HG03460 (cell line): Measurements from ENCODE around the gene DDOST.
"Not testable (repeated sequence)": the region's sequence is repeated elsewhere in the genome, so short reads cannot be mapped to it uniquely, and the experiment has no call there.

ENCODE experiments used
- ATAC-seq: cut with Tn5 transposase; IDR thresholded peaks from one replicate; pipeline ENCODE4 v1.9.1; 2021; ENCODE audit not compliant: unreplicated experiment

Gene DDOST

GRCh38 chr1:20626524-20626923 lies 34.6 kb downstream of the DDOST start:
- ATAC-seq, result no peak

DNA sequence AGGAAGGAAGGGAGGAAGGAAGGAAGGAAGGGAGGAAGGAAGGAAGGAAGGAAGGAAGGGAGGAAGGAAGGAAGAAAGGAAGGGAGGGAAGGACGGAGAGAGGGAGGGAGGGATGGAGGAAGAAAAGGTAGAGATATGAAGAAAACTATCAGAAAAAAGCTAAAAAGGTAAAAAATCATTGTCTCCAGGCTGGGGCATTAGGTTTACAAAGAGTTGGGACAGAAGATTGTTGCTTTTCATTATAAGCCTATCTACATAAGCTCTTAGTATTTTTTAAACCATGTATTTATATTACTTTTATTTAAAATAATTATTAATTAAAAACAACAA lies 35.1 kb downstream of the DDOST start:
- no peak for ATAC-seq

DNA sequence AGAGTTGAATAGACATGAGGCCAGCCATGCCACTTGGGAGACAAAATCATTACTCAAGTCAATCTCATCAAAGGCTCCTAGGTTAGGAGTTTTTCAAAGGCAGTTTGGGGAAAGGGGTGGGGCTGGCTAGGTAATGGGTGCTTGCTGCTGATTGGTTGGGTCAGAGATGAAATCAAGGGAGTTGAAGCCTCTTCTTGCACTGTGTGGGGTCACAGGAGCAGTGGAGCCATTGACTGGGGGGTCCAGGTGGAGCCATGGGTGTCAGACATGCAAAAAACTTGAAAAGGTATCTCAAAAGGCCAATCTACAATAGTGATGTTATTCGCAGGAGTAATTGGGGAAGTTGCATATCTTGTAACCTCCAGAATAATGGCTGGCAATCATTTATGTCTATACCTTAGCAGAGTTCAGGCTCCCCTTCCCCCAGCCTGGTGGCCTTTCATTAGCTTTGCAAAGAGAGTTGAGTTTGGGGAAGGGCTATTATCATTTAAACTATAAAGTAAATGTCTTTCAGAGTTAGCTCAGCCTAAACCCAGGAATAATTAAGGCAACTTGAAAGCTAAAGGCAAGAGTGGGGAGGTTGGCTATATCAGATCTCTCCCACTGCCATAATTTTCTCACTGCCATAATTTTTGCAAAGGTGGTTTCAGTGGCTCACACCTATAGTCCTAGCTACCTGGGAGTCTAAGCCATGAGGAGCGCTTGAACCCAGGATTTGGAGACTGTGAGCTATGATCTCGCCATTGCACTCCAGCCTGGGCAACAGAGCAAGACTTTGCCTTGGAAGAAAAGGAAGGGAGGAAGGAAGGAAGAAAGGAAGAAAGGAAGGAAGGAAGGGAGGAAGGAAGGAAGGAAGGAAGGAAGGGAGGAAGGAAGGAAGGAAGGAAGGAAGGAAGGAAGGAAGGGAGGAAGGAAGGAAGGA lies 35.7 kb downstream of the DDOST start:
- no peak for ATAC-seq

DNA sequence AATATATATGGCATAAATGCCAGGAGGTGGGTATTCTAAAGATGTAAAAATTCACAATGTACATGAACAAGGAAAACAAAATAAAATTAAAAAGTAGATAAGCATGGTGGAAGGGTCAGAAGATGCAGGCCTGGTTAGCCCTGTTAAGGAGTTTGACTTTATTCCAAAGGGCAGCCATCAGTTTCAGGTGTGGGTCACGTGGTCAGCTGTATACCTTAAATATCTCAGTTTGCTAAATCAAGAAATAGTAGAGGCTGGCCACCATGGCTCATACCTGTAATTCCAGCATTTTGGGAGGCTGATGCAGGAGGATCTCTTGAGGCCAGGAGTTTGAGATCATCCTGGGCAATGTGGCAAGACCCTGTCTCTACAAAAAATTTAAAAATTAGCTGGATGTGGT lies 36.5 kb downstream of the DDOST start:
- no peak for ATAC-seq

DNA sequence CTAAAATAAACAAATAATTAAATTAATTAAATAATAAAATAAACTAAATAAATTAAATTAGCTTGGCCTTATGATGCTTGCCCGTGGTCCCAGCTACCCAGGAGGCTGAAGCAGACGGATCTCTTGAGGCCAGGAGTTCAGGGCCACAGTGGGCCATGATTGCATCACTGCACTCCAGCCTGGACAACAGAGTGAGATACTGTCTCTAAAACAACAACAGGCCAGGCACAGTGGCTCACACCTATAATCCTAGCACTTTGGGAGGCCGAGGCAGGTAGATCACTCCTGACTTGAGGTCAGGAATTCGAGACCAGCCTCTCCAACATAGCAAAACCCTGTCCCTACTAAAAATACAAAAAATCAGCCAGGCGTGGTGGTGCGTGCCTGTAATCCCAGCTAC lies 40.2 kb downstream of the DDOST start:
- ATAC-seq, result no peak

- ATAC-seq, result no peak
Observed at GRCh38 chr1:20619999-20620398, 41.2 kb downstream of the DDOST start.

GRCh38 chr1:20618550-20618949 lies 42.6 kb downstream of the DDOST start:
- no peak for ATAC-seq

DNA sequence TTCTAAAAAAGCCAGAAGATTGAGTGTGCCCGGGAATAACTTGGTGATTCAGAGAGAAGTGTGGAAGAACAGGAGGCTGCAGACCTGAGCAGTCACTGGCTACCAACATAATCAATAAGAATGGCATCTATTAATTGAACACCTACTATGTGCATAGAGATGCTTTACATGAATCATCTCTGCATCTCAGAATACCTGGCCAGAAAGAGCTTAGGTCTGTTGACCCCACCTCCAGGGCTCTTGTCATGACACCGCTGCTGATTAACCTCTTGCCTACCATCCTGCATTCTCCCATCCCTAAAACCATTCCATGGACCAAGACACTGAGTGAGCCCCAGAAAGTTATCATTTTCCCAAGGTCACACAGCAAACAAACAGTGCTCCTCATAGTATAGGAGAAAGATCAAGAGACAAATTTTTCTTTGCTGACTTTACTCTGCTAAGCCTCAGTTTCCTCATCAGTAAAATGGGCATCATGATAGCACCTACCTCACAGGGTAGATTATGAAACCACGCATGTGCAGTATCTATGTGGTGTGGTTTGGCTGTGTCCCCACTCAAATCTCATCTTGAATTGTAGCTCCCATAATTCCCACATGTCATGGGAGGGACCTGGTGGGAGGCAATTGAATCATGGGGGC lies 44.2 kb downstream of the DDOST start:
- ATAC-seq, result no peak

DNA sequence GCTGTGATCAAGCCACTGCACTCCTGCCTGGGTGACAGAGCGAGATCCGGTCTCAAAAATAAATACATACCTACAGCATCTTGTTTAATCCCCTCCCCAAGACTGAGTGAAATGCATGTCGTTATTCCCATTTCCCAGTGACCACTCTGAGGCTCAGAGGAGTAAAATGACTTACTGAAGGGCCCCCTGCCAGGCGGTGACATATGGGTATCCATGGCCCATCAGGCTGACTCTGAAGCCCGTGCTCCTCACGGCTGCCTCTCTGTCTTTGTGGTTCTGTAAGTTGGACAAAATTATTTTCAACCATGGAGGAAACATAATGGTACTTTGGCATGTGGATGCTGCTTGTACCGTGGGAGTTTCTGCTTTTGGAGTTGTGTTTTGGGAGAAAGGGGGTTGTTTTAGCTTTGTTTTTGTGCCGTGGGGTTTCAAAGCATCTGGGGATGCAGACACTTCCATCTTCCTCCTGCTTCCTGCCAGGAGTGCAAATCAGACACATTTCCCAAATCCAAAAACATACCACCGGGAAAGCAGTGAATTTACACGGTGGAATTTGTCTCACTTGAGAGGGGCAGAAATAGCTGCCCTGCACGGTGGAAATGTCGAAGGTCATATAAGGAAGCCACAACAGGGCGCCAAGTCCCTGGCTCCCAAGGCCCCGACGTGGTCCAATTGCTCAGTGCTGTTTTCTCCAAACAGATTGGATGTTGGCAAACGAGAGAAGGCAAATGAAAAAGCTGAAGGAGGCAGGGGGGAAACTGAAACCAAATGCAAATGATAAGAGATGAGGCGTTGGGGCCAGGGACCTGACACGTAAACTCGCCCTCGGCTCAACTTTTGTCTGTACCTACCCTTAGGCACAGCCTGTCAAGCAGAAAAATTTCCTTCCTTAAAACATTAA lies 45.0 kb downstream of the DDOST start:
- no peak for ATAC-seq

- no peak for ATAC-seq
Observed at GRCh38 chr1:20614131-20614579, 47.0 kb downstream of the DDOST start.

DNA sequence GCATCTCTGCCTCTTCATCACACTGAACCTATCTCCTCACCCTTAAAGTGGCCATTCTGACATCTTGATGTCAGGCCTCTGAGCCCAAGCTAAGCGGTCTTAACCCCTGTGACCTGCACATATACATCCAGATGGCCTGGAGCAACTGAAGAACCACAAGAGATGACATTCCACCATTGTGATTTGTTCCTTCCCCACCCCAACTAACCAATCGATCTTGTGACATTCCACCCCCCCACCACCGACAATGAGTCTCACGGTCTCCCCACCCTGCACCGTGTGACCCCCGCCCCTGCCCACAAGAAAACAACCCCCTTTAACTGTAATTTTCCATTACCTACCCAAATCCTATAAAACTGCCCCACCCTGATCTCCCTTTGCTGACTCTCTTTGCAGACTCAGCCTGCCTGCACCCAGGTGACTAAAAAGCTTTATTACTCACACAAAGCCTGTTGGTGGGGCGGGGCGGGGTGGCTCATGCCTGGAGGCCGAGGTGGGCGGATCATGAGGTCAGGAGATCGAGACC lies 48.9 kb downstream of the DDOST start:
- ATAC-seq, result no peak

GRCh38 chr1:20611652-20612051 lies 49.5 kb downstream of the DDOST start:
- no peak for ATAC-seq

DNA sequence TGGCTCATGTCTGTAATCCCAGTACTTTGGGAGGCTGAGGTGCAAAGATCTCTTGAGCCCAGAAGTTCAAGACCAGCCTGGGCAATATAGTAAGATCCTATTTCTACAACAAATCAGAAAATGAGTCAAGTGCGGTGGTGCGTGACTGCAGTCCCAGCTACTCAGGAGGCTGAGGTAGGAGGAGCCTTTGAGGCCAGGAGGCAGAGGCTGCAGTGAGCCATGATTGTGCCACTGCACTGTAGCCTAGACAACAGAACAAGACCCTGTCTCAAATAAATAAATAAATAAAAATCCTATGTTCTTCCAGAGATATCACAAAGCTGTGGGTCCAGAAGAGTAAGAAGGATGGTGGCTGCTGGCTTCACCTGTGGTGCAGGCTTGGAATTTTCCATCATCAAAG lies 50.2 kb downstream of the DDOST start:
- ATAC-seq, result no peak

DNA sequence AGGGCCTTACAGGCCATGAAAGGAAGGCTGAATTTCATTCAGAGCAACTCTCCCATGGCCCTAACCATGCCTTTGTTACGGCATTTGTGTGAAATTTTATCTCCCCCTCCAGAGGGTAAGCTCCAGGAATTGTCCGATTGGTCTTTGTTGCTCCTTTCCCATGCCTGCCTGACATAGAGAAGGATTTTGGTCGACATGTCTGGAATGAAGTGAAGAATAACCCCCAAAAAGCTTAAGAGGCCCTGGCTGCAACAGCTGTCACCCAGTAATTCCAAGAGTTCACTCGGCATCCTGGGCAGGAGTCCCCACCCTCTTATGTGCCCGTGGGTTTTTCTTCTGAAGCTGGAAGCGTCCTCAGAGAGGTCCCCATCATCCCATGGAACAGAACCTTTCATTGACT lies 51.6 kb downstream of the DDOST start:
- no peak for ATAC-seq

- ATAC-seq, result not testable (repeated sequence)
Observed at GRCh38 chr1:20606801-20607570, 54.2 kb downstream of the DDOST start.

- ATAC-seq, result no peak
Observed at GRCh38 chr1:20604678-20605077, 56.5 kb downstream of the DDOST start.

DNA sequence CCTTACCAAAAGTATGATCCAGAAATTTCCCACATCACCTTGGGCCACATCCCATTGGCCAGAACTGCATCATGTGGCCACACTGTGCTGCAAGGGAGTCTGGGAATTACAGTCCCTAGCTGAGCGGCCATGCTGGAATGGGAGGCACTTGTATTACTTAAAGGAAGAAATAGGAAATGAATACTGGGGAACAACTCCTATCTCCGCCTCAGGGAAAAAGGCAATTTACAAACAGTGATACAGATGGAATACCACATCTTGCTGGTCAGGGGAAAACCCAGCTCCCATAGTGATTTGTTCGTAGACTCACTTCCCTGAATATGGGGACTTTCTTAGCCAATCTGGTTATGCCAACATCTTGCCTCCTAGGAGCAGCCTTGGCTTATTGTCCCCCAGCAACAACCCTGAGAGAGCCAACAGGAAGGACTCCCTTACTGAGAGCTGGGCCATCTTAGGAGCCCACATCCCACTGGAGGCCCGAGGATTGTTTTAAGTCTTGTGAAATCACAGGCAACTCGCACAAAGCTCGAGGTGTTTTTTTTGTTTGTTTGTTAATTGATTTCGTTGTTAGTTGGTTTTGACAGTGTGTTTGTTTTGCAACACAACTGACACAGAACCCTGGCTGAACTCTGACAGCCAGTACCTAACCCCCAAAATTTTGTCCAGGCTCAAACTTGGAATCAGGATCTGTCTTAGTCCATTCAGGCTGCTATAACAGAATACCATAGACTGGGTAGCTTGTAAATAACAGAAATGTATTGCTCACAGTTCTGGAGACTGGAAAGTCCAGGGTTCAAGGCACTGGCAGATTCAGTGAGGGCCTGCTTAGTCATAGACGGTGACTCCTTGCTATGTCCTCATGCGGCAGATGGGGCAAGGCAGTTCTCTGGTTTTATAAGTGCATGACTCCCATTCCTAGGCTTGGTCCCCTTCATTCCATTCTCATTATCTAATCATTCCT lies 57.4 kb downstream of the DDOST start:
- ATAC-seq, result no peak

GRCh38 chr1:20602851-20603450 lies 58.2 kb downstream of the DDOST start:
- ATAC-seq, result no peak
